ENCODE data around the gene SLC3A2. TPM values are rescaled to one million over a fixed set of nuclear protein-coding genes. Genes with fewer than 3 reads are reported as not detected.

SLC3A2 gene
- total RNA-seq, 1 donor, result 259 TPM

Small RNAs within 50 kb of the gene (small RNA-seq; reads per million reads assigned to genes)
- not detected for gene RF00099
- not detected for gene RN7SL259P
- not detected for gene SNORD22
- gene SNORD26, result not detected
- gene SNORD27, result not detected
- not detected for gene SNORD28
- gene SNORD30, result 32.7 reads per million, percentile 95 among the genes with 10 or more reads in this experiment

Other genes starting within 250 kb of the SLC3A2 start
- 219 and 242 TPM in 2 replicates for gene GANAB, start 234.3 kb upstream of the SLC3A2 start, total RNA-seq
- 19.2 and 20.6 TPM in 2 replicates for gene INTS5, start 227.6 kb upstream of the SLC3A2 start, total RNA-seq
- 13.3 and 17.4 TPM in 2 replicates for gene C11orf98, start 215.7 kb upstream of the SLC3A2 start, total RNA-seq
- 6.2 and 11.2 TPM in 2 replicates for gene CSKMT, start 215.6 kb upstream of the SLC3A2 start, total RNA-seq
- gene UQCC3, start 209.2 kb upstream of the SLC3A2 start, total RNA-seq, result 4.4 and 5.8 TPM in 2 replicates
- gene LBHD1, start 208.6 kb upstream of the SLC3A2 start, total RNA-seq, result 7.6 and 8.0 TPM in 2 replicates
- gene UBXN1, start 201.8 kb upstream of the SLC3A2 start, total RNA-seq, result 98.1 and 107 TPM in 2 replicates
- 9.1 and 13.8 TPM in 2 replicates for gene LRRN4CL, start 191.4 kb upstream of the SLC3A2 start, total RNA-seq
- gene BSCL2, start 173.5 kb upstream of the SLC3A2 start, total RNA-seq, result 63.6 and 67.7 TPM in 2 replicates
- not detected in 2 replicates for gene GNG3, start 173.2 kb upstream of the SLC3A2 start, total RNA-seq
- 13.0 and 18.8 TPM in 2 replicates for gene HNRNPUL2, start 153.4 kb upstream of the SLC3A2 start, total RNA-seq
- gene TTC9C, start 152.4 kb upstream of the SLC3A2 start, total RNA-seq, result 34.0 and 35.9 TPM in 2 replicates
- 13.0 TPM in 2 replicates for gene ZBTB3, start 126.7 kb upstream of the SLC3A2 start, total RNA-seq
- gene POLR2G, start 119.3 kb upstream of the SLC3A2 start, total RNA-seq, result 48.3 and 57.9 TPM in 2 replicates
- 21.2 and 22.1 TPM in 2 replicates for gene TAF6L, start 109.5 kb upstream of the SLC3A2 start, total RNA-seq
- 37.4 and 51.4 TPM in 2 replicates for gene TMEM179B, start 93.5 kb upstream of the SLC3A2 start, total RNA-seq
- 9.0 and 11.5 TPM in 2 replicates for gene TMEM223, start 88.9 kb upstream of the SLC3A2 start, total RNA-seq
- gene NXF1, start 75.5 kb upstream of the SLC3A2 start, total RNA-seq, result 25.6 and 31.1 TPM in 2 replicates
- 35.8 and 40.7 TPM in 2 replicates for gene STX5, start 48.8 kb upstream of the SLC3A2 start, total RNA-seq
- not detected in 2 replicates for gene TEX54, start 48.1 kb upstream of the SLC3A2 start, total RNA-seq
- gene WDR74, start 41.3 kb upstream of the SLC3A2 start, total RNA-seq, result 31.2 and 34.0 TPM in 2 replicates
- under 0.01 TPM in 1 of 2 replicates, not detected in the other for gene CHRM1, start 40.5 kb downstream of the SLC3A2 start, total RNA-seq
- gene SLC22A6, start 104.1 kb downstream of the SLC3A2 start, total RNA-seq, result not detected in 2 replicates
- not detected in 2 replicates for gene SLC22A8, start 134.9 kb downstream of the SLC3A2 start, total RNA-seq